GM10847 (cell line): ENCODE results near the gene MYB.

Source experiments
- POLR2A ChIP-seq: IDR thresholded peaks from 2 replicates; pipeline ENCODE4 v1.6.1; 2011; ENCODE audit not compliant: insufficient read length; ENCODE audit errors: extremely low read depth

Gene MYB

DNA sequence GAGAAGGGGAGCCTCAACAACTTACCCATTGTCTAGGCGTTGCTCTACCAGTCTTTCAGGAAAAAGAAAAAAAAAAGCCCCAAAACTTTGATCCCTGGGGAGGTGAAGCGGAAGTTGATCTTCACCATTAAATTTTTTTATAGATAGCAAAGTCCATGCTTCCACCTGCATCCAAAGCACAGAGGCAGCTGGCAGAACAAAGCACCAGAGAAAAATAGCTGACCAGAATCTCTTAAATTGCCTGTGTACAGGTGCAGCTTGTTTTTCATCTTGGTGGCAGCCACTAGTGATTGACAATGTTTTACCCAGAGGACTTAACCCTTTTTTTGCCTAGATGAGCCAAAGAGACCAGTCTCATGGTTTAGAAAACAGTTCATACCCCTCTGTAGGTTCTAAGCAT is 86.0 kb downstream of the MYB start:
- no peak for TF ChIP-seq POLR2A

DNA sequence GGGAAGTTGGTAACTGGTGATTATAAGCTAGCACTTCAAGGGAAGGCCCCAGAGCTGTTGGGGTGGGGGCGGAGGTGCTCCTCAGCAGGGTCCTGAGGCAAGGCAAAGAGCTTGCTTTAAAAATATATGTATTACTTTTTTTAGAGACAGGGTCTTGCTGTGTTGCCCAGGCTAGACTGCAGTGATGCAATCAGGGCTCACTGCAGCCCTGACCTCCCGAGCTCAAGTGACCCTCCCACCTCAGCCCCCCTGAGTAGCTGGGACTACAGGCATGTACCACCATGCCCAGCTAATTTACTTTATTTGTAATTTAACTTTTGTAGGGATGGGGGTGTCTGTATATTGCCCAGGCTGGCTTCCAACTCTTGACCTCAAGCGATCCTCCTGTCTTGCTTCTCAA is 87.2 kb downstream of the MYB start:
- no peak for TF ChIP-seq POLR2A

- no peak for TF ChIP-seq POLR2A
Observed at GRCh38 chr6:135268740-135269139, 87.6 kb downstream of the MYB start.
